Ascending aorta (tissue), 2 donors: ENCODE measurements around the gene SYNE3. TPM values are rescaled to one million over a fixed set of nuclear protein-coding genes. Genes with fewer than 3 reads are reported as not detected.

ENCODE experiments used
- DNase-seq, 2 donors: peaks; one replicate each; pipeline ENCODE4 v3.0.0-alpha.2; 2019; ENCODE audit warnings: low spot score in 2 of 2
- H3K27ac ChIP-seq, 2 donors: fragments of 200-600 bp; sonication (generic); one replicate each; pipeline ENCODE4 v1.5.1; 2016 to 2017; ENCODE audit warnings: mild to moderate bottlenecking in 1 of 2
- H3K27me3 ChIP-seq: fragments of 200-600 bp; sonication (generic); one replicate; pipeline ENCODE4 v1.5.1; 2017
- H3K36me3 ChIP-seq, 2 donors: fragments of 200-600 bp; sonication (generic); one replicate each; pipeline ENCODE4 v1.5.1; 2016
- H3K4me1 ChIP-seq, 2 donors: fragments of 200-600 bp; sonication (generic); one replicate each; pipeline ENCODE4 v1.5.1; 2016 to 2017; ENCODE audit warnings: mild to moderate bottlenecking in 1 of 2
- H3K4me3 ChIP-seq, 2 donors: fragments of 200-600 bp; sonication (generic); one replicate each; pipeline ENCODE4 v1.5.1; 2016 to 2017; ENCODE audit warnings: mild to moderate bottlenecking in 1 of 2
- H3K9me3 ChIP-seq, 2 donors: fragments of 200-600 bp; sonication (generic); one replicate each; pipeline ENCODE4 v1.5.1; 2016
- intact Hi-C: fragments of 100-400 bp; cut with DNase I; formaldehyde crosslinking; loops from one replicate; pipeline ENCODE4 v1.15.1; 2023
- total RNA-seq: library from RNA; depleted of rRNA; stranded (reverse); fragments of >200 nt; gene quantifications from one replicate; pipeline ENCODE4 v1.1.0, GENCODE V29; 2016
- TF ChIP-seq, protein P1 (sequence below), 3 experiments: fragments of 200-600 bp in 2 of 3; fragments of 450-650 bp in 1 of 3; sonication (generic) in 2 of 3; IDR thresholded peaks; one replicate each; pipeline ENCODE4 v1.5.1; 2016 to 2019; ENCODE audit warnings: antibody characterized with exemption in 3 of 3, mild to moderate bottlenecking in 1 of 3, moderate library complexity in 1 of 3

The SYNE3 gene
- total RNA-seq, 1 donor from 2014 or later, result 84.1 TPM

DNA sequence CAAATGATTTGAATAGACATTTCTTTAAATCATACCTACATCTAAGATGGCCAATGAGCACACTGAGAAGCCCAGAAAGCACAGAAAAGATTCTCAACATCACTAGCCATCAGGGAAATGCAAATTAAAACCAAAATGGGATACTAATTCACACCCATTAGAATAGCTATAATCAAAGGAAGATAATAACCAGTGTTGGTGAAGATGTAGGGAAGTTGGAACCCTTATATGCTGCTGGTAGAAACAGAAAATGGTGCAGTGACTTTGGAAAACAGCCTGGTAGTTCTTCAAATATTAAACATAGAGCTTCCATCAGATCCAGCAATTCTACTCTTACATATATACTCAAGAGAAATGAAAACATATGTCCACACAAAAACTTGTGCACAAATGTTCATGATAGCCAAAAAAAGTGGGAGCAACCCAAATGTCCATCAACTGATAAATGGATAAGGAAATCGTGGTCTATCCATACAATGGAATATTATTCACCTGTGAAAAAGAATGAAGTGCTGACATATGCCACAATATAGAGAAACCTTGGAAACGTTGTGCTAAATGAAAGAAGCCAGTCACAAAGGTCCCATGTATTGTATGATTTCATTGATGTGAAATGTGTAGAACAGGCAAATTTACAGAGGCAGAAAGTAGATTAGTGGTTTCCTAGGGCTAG lies 24.4 kb downstream of the SYNE3 start:
- Histone ChIP-seq H3K36me3 (no peaks in the 10 kb centered on the region), H3K9me3 (no peaks in the 10 kb centered on the region), H3K4me1 (peaks cover 23 to 43% of the 10 kb centered on the region in 2 donors), H3K27ac (no peak overlapping the region), H3K27me3 (no peaks in the 10 kb centered on the region), H3K4me3 (no peak overlapping the region)
- intact Hi-C loops, result no loop called here
- TF ChIP-seq, protein P1, sequence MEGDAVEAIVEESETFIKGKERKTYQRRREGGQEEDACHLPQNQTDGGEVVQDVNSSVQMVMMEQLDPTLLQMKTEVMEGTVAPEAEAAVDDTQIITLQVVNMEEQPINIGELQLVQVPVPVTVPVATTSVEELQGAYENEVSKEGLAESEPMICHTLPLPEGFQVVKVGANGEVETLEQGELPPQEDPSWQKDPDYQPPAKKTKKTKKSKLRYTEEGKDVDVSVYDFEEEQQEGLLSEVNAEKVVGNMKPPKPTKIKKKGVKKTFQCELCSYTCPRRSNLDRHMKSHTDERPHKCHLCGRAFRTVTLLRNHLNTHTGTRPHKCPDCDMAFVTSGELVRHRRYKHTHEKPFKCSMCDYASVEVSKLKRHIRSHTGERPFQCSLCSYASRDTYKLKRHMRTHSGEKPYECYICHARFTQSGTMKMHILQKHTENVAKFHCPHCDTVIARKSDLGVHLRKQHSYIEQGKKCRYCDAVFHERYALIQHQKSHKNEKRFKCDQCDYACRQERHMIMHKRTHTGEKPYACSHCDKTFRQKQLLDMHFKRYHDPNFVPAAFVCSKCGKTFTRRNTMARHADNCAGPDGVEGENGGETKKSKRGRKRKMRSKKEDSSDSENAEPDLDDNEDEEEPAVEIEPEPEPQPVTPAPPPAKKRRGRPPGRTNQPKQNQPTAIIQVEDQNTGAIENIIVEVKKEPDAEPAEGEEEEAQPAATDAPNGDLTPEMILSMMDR (IDR thresholded peaks at IDR 0.05), result no peak
- DNase-seq, result no peak

- Histone ChIP-seq H3K27me3 (no peaks in the 10 kb centered on the region), H3K4me1 (peaks cover 19 to 31% of the 10 kb centered on the region in 2 donors), H3K9me3 (no peaks in the 10 kb centered on the region), H3K36me3 (no peaks in the 10 kb centered on the region), H3K4me3 (no peak overlapping the region), H3K27ac (peak overlapping the region in 1 of 2 donors; percentile 83)
- intact Hi-C loops, result no loop called here
- DNase-seq, result no peak
- TF ChIP-seq, protein P1 (IDR thresholded peaks at IDR 0.05), result no peak
Observed at GRCh38 chr14:95490727-95491451, 25.6 kb downstream of the SYNE3 start.

DNA sequence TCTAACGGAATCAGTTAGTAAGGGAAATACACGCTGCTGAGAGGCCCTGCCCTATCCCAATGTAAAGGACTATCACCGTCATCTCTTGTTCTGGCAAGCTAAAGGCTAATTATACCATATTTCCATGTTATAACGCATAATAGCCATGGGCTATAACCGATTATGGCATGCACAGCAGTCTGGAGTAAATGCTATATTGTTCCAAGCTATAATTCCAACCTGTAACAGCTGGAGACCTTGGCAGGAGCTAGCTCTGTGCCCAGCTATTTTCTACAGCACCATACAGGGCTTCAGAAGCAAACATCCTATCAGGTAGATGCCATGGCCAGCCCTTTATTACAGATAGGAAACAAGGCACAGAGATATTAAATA lies 26.3 kb downstream of the SYNE3 start:
- intact Hi-C loops, result no loop called here
- DNase-seq, result no peak
- Histone ChIP-seq H3K4me3 (no peak overlapping the region), H3K4me1 (peaks cover 19 to 25% of the 10 kb centered on the region in 2 donors), H3K36me3 (no peaks in the 10 kb centered on the region), H3K9me3 (no peaks in the 10 kb centered on the region), H3K27ac (peak overlapping the region; percentile 71 to 83), H3K27me3 (no peaks in the 10 kb centered on the region)
- TF ChIP-seq, protein P1 (IDR thresholded peaks at IDR 0.05), result no peak

DNA sequence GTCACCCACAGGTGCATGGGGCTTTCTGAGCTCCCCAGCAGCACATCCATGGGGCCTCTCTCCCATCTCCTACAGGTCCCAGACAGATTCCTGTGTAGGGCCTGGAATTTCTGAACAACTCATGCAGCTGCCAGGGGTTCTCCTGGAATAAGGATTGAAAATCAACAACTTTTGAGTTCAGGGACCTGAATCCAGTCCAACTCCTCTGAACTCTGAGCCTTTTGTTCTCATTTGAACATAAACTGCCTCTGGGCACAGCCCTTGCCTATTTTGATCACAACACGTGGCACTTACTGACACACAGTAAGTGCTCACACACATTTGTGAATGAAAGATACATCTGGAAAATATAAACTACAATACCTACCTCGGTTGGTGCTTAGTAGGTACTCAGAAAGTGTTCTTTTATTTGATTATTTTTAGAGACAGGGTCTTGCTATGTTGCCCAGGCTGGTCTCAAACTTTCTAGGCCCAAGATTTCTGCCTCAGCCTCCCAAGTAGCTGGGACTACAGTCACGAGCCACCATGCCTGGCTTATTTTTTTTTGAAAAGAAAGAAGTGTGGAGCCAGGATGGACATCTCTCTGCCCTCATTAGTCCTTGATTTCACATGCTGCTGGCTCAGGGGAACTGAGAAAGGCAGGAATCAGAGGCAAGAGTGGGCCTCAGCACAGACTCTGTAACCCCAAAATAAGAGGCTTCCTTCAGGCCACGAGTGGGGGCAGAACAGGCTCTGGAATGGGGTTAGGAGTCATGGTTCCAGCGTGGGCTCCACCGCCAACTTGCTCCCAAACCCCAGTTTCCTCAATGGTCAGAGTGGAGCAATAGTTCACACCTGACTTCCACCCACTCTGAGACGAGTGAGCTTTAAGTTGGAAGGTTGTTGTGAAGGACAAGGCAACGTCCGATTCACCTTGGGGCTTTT lies 27.0 kb downstream of the SYNE3 start:
- DNase-seq, result no peak
- intact Hi-C loops, result no loop called here
- no peaks in the 10 kb centered on the region for H3K36me3 ChIP-seq
- peaks cover 19 to 24% of the 10 kb centered on the region in 2 donors for H3K4me1 ChIP-seq
- peak overlapping the region; percentile 71 to 83 for H3K27ac ChIP-seq
- no peaks in the 10 kb centered on the region for H3K9me3 ChIP-seq
- H3K4me3 ChIP-seq, result no peak overlapping the region
- TF ChIP-seq, protein P1 (IDR thresholded peaks at IDR 0.05), result no peak
- no peaks in the 10 kb centered on the region for H3K27me3 ChIP-seq

DNA sequence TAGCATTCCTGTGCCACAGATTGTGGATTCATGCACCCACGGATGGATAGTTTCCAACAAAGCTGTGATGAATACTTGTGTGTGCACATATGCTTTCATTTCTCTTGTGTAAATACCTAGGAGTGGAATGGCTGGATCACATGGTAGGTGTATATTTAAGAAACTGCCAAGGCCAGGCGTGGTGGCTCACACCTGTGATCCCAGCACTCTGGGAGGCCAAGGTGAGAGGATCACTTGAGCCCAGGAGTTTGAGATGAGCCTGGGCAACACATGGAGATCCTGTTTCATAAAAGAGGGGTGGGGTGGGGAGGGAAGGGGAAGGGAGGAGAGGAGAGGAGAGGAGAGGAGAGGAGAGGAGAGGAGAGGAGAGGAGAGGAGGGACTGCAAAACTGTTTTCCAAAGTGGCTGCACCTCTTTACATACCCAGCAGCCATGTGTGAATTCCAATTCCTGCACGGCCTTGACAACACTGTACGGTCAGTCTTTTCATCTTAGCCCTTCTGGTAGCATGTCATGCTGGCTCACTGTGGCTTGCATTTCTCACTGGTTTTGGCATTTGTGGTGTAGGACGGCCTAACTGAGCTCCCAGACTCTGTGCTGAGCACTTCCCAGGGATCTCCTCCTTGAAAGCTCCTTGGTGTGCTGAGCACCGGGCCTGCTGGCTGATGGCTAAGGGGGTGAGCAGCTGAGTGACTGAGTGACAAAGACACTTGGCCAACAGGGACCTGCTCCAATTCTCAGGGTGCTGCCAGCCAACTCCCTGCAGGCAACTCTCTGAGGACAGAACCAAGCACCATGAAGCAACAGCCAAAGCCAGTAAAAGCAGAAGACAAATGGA lies 27.9 kb downstream of the SYNE3 start:
- intact Hi-C loops, result no loop called here
- peaks cover 23 to 33% of the 10 kb centered on the region in 2 donors for H3K4me1 ChIP-seq
- H3K4me3 ChIP-seq, result no peak overlapping the region
- no peaks in the 10 kb centered on the region for H3K9me3 ChIP-seq
- H3K36me3 ChIP-seq, result no peaks in the 10 kb centered on the region
- H3K27me3 ChIP-seq, result no peaks in the 10 kb centered on the region
- no peak for DNase-seq
- H3K27ac ChIP-seq, result peak overlapping the region; percentile 71 to 83
- TF ChIP-seq, protein P1 (IDR thresholded peaks at IDR 0.05), result no peak
